Loucy (cell line): ENCODE measurements around the gene RFC5.

ENCODE experiments used
- H2AFZ ChIP-seq: fragments of 200-600 bp; sonication (generic); 2 replicates; pipeline ENCODE4 v1.6.0; 2016; ENCODE audit warnings: antibody characterized with exemption, mild to moderate bottlenecking, low read length, moderate library complexity
- H3F3A ChIP-seq: fragments of 200-600 bp; 2 replicates; pipeline ENCODE4 v1.6.0; 2016; ENCODE audit warnings: antibody characterized with exemption, low read depth, mild to moderate bottlenecking
- H3K27me3 ChIP-seq: fragments of 200-600 bp; sonication (generic); 2 replicates; pipeline ENCODE4 v1.6.1; 2014; ENCODE audit warnings: low read length, mild to moderate bottlenecking; ENCODE audit not compliant: insufficient read depth, poor library complexity, severe bottlenecking
- H3K36me3 ChIP-seq: fragments of 200-600 bp; sonication (generic); 2 replicates; pipeline ENCODE4 v1.6.1; 2016; ENCODE audit warnings: low read length; ENCODE audit not compliant: insufficient read depth
- H3K4me1 ChIP-seq: fragments of 200-600 bp; sonication (generic); 2 replicates; pipeline ENCODE4 v1.5.1; 2014; ENCODE audit warnings: low read length, mild to moderate bottlenecking; ENCODE audit not compliant: insufficient read depth, poor library complexity, severe bottlenecking
- H3K4me2 ChIP-seq: fragments of 200-600 bp; sonication (generic); 2 replicates; pipeline ENCODE4 v1.6.0; 2014; ENCODE audit warnings: antibody characterized with exemption, low read length, low read depth, mild to moderate bottlenecking; ENCODE audit not compliant: poor library complexity, severe bottlenecking
- H3K4me3 ChIP-seq: fragments of 200-600 bp; sonication (generic); 2 replicates; pipeline ENCODE4 v1.5.1; 2014; ENCODE audit warnings: low read length, mild to moderate bottlenecking, mixed read lengths; ENCODE audit not compliant: poor library complexity, severe bottlenecking
- H3K79me2 ChIP-seq: fragments of 200-600 bp; sonication (generic); 2 replicates; pipeline ENCODE4 v1.6.1; 2014; ENCODE audit warnings: low read length; ENCODE audit not compliant: insufficient read depth
- H3K9ac ChIP-seq: fragments of 200-600 bp; sonication (generic); 2 replicates; pipeline ENCODE4 v1.6.0; 2014; ENCODE audit warnings: mild to moderate bottlenecking, low read depth, low read length, moderate library complexity; ENCODE audit not compliant: poor library complexity, severe bottlenecking
- H3K9me2 ChIP-seq: fragments of 200-600 bp; sonication (generic); replicated peaks from 2 replicates; pipeline ENCODE4 v1.6.1; 2016; ENCODE audit warnings: low read depth, low read length, mixed read lengths
- H3K9me3 ChIP-seq: fragments of 200-600 bp; sonication (generic); 2 replicates; pipeline ENCODE4 v1.6.1; 2014; ENCODE audit warnings: mild to moderate bottlenecking, antibody characterized with exemption, low read length, low read depth; ENCODE audit not compliant: insufficient read depth
- H4K20me1 ChIP-seq: fragments of 200-600 bp; sonication (generic); 2 replicates; pipeline ENCODE4 v1.6.0; 2014; ENCODE audit warnings: antibody characterized with exemption, low read length, mild to moderate bottlenecking; ENCODE audit not compliant: insufficient read depth, poor library complexity, severe bottlenecking
- CTCF ChIP-seq: fragments of 200-600 bp; sonication (generic); conservative IDR thresholded peaks from 2 replicates; pipeline ENCODE4 v1.5.1; 2014; ENCODE audit warnings: mild to moderate bottlenecking, antibody characterized with exemption, low read length
- EZH2phosphoT487 ChIP-seq: fragments of 200-600 bp; IDR thresholded peaks from 2 replicates; pipeline ENCODE4 v1.6.1; 2018; ENCODE audit warnings: antibody characterized with exemption, mild to moderate bottlenecking, moderate library complexity, borderline replicate concordance

Gene RFC5

GRCh38 chr12:117972301-117972700 lies 44.2 kb upstream of the RFC5 start:
- Histone ChIP-seq H3K4me1 (no peaks in the 10 kb centered on the region), H3K4me3 (no peak overlapping the region), H3K9me3 (no peaks in the 10 kb centered on the region; the same call in 1 of the 2 replicates), H3K9me2 (no peaks in the 10 kb centered on the region), H3K79me2 (no peaks in the 10 kb centered on the region), H3K9ac (no peak overlapping the region), H3K27me3 (no peaks in the 10 kb centered on the region), H2AFZ (no peak overlapping the region), H3K4me2 (no peak overlapping the region), H4K20me1 (no peaks in the 10 kb centered on the region), H3K36me3 (no peaks in the 10 kb centered on the region), H3F3A (no peaks in the 10 kb centered on the region)
- no peak for TF ChIP-seq EZH2phosphoT487

- Histone ChIP-seq H3K79me2 (no peaks in the 10 kb centered on the region), H3K9me2 (no peaks in the 10 kb centered on the region), H3K36me3 (no peaks in the 10 kb centered on the region), H3K9ac (no peak overlapping the region), H3K4me2 (no peak overlapping the region), H2AFZ (no peak overlapping the region), H3F3A (no peaks in the 10 kb centered on the region), H4K20me1 (no peaks in the 10 kb centered on the region), H3K9me3 (no peaks in the 10 kb centered on the region; the same call in 1 of the 2 replicates), H3K4me3 (no peak overlapping the region), H3K4me1 (no peaks in the 10 kb centered on the region), H3K27me3 (no peaks in the 10 kb centered on the region)
- TF ChIP-seq EZH2phosphoT487 (no peak), CTCF (no peak)
These were observed 41.5 kb upstream of the RFC5 start for GRCh38 chr12:117975006-117975405.

- TF ChIP-seq CTCF (no peak), EZH2phosphoT487 (no peak)
- no peaks in the 10 kb centered on the region for H4K20me1 ChIP-seq
- H3K27me3 ChIP-seq = no peaks in the 10 kb centered on the region
These were observed 39.1 kb upstream of the RFC5 start for GRCh38 chr12:117977373-117977772.

GRCh38 chr12:117980616-117981015 lies 35.9 kb upstream of the RFC5 start:
- Histone ChIP-seq H3K9ac (no peak overlapping the region), H3K27me3 (no peaks in the 10 kb centered on the region), H3K36me3 (no peaks in the 10 kb centered on the region), H2AFZ (no peak overlapping the region), H3K4me1 (no peaks in the 10 kb centered on the region), H3K79me2 (no peaks in the 10 kb centered on the region), H4K20me1 (no peaks in the 10 kb centered on the region), H3K4me2 (no peak overlapping the region), H3F3A (no peaks in the 10 kb centered on the region), H3K4me3 (no peak overlapping the region), H3K9me3 (no peaks in the 10 kb centered on the region), H3K9me2 (no peaks in the 10 kb centered on the region)
- no peak for TF ChIP-seq EZH2phosphoT487
- no peak for TF ChIP-seq CTCF

More at GRCh38 chr12:117977373-117977772, 39.1 kb upstream of the RFC5 start:
- H3K9me3 ChIP-seq = no peaks in the 10 kb centered on the region; the same call in 1 of the 2 replicates
- H3K9me2 ChIP-seq = no peaks in the 10 kb centered on the region
- H2AFZ ChIP-seq = no peak overlapping the region
- H3K4me3 ChIP-seq = no peak overlapping the region
- H3K79me2 ChIP-seq = no peaks in the 10 kb centered on the region
- H3K4me2 ChIP-seq = no peak overlapping the region
- H3K9ac ChIP-seq = no peak overlapping the region
- H3K4me1 ChIP-seq = no peaks in the 10 kb centered on the region
- no peaks in the 10 kb centered on the region for H3F3A ChIP-seq
- no peaks in the 10 kb centered on the region for H3K36me3 ChIP-seq
